Tibial nerve (tissue), 4 donors: ENCODE data around the gene MSN.

Source experiments
- CTCF ChIP-seq, 5 experiments: fragments of 200-600 bp in 3 of 5; fragments of 450-650 bp in 2 of 5; sonication (generic) in 3 of 5; IDR thresholded peaks; one replicate each; pipeline ENCODE4 v1.5.1; 2016 to 2019; ENCODE audit warnings: antibody characterized with exemption in 5 of 5, mild to moderate bottlenecking in 3 of 5, moderate library complexity in 2 of 5
- EP300 ChIP-seq, 2 donors: sonication (generic); formaldehyde crosslinking; IDR thresholded peaks; one replicate each; pipeline ENCODE4 v1.6.1; 2017; ENCODE audit warnings: antibody characterized with exemption in 2 of 2, mild to moderate bottlenecking in 1 of 2

- TF ChIP-seq EP300 (IDR thresholded peaks at IDR 0.05) = no peak
- TF ChIP-seq CTCF (IDR thresholded peaks at IDR 0.05) = no peak
These were observed 15.4 kb upstream of the MSN start for GRCh38 chrX:65652098-65652497.
